H1 (cell line): ENCODE data around the gene WRAP53. TPM values are rescaled to one million over a fixed set of nuclear protein-coding genes. Genes with fewer than 3 reads are reported as not detected.

Experiments used
- ASH2L ChIP-seq: fragments of 200-600, 300-600 bp; sonication (generic); IDR thresholded peaks from one replicate; pipeline ENCODE4 v1.7.1; 2017; ENCODE audit warnings: low read length
- BACH1 ChIP-seq: IDR thresholded peaks from 2 replicates; pipeline ENCODE4 v1.6.1; 2012; ENCODE audit warnings: low read length, improper control_type of control experiment
- KDM1A ChIP-seq: fragments of 200-600, 300-600 bp; sonication (generic); IDR thresholded peaks from 2 replicates; pipeline ENCODE4 v1.7.1; 2016; ENCODE audit warnings: mild to moderate bottlenecking, low read length, borderline replicate concordance
- KDM4A ChIP-seq: IDR thresholded peaks from one replicate; pipeline ENCODE4 v1.7.1; 2012; ENCODE audit warnings: low read depth, mild to moderate bottlenecking, moderate library complexity, low read length, inconsistent platforms; ENCODE audit not compliant: severe bottlenecking
- NRF1 ChIP-seq: IDR thresholded peaks from 2 replicates; pipeline ENCODE4 v1.6.1; 2011; ENCODE audit warnings: mild to moderate bottlenecking, low read depth, low read length, improper control_type of control experiment
- POLR2A ChIP-seq, 2 experiments: IDR thresholded peaks; 1 replicate in 1 of 2; 2 replicates in 1 of 2; pipeline ENCODE4 v1.6.1; 2011; ENCODE audit warnings: low read depth in 2 of 2, low read length in 2 of 2, mild to moderate bottlenecking in 2 of 2; ENCODE audit errors: control extremely low read depth in 1 of 2
- POLR2AphosphoS5 ChIP-seq: IDR thresholded peaks from 2 replicates; pipeline ENCODE4 v1.6.1; 2011; ENCODE audit warnings: low read depth, low read length
- SAP30 ChIP-seq: fragments of 300-600 bp; sonication (generic); IDR thresholded peaks from 2 replicates; pipeline ENCODE4 v1.7.1; 2012; ENCODE audit warnings: low read length, moderate library complexity, mild to moderate bottlenecking, inconsistent platforms; ENCODE audit not compliant: insufficient read depth, insufficient replicate concordance
- SIN3A ChIP-seq, 2 experiments: IDR thresholded peaks in 1 of 2; conservative IDR thresholded peaks in 1 of 2; 2 replicates each; pipeline ENCODE4 v1.6.1; 2011 to 2012; ENCODE audit warnings: low read length in 2 of 2, improper control_type of control experiment in 1 of 2, low read depth in 1 of 2, mild to moderate bottlenecking in 1 of 2
- SP1 ChIP-seq: IDR thresholded peaks from 2 replicates; pipeline ENCODE4 v1.6.1; 2011; ENCODE audit warnings: low read depth, low read length
- polyA plus RNA-seq, 7 experiments: library from polyadenylated mRNA; depleted of rRNA in 3 of 7; stranded (reverse) in 5 of 7; unstranded in 2 of 7; fragments of >200 nt in 5 of 7; fragments of 200-250 nt in 2 of 7; gene quantifications; 1 replicate in 5 of 7; 2 replicates in 1 of 7; 4 replicates in 1 of 7; pipeline versions ENCODE4 v1.2.1 to v1.2.3, GENCODE V29; 2011 to 2013; ENCODE audit warnings: missing spikeins in 2 of 7, mixed read lengths in 2 of 7
- total RNA-seq: library from RNA; stranded (reverse); fragmentation: NEBNext Ultra II Directional; extraction: Animal tissue kit (Norgen Biotek cat#: 25700); gene quantifications from 2 replicates; pipeline ENCODE4 v1.2.1, GENCODE V29; 2021

The WRAP53 gene
- total and polyA plus RNA-seq, 2 of the 8 experiments (the other 6 are each of a cell fraction or from before 2014, with no cell fraction given), result 29.2 to 30.1 TPM

DNA sequence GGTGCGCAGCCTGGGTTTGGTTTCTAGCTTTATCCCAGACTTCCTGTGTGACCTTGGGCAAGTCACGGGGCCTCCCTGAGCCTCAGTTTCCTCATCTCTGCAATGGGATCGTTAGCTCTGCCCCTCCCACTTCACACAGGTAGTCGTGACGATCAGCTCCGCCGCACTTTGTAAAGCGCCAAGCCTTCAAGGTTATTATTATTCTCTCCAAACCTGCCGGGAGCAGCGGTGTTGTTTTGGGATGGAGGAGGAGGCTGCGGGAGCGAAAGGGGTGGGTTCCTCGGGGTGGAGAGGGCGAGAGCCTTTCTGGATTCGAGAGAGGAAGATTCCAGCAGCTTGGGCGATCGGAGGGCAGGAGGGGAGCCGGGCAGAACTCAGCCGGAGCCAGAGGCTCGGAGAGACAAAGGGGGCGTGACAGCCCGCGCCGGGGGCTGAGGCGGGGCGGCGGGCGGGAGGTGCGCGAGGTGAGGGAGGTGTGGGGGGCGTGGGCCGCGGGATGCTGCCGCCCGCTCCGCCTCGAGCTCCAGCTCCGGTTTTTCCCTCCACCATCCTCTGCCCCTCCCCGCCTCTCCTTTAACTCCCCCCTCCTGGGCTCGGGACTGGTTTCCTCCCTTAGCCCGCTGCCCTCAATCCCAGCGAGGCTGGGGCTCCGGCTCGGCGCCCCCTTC, 16.5 kb downstream of the WRAP53 start, which contains the start of gene EFNB3 (continued):
- TF ChIP-seq SP1 (peak; percentile 94), KDM1A (peak; percentile 93), ASH2L (peak; percentile 5), BACH1 (peak; percentile 68; the same call in 1 of the 2 replicates), POLR2A (IDR thresholded peaks at IDR 0.05; ENCODE audit: control extremely low read depth in 1 of 2, low read depth in 2 of 2, low read length in 2 of 2) (peak in 1 of 2 experiments; percentile 55; a peak in 1 of 3 replicates), KDM4A (peak; percentile 11), SAP30 (no peak), POLR2AphosphoS5 (no peak), NRF1 (no peak), SIN3A (conservative IDR thresholded peaks at IDR 0.05 in 1 of 2, IDR thresholded peaks at IDR 0.05 in 1 of 2; ENCODE audit: low read depth in 1 of 2, low read length in 2 of 2) (peak; percentile 58 to 82; a peak in 2 of 4 replicates)
